Activated CD4-positive, alpha-beta T cell treated with anti-CD3 and anti-CD28 coated beads for 1 hour (primary cell): ENCODE measurements around the gene SLC18A3.

ENCODE experiments used
- DNase-seq: peaks from one replicate; pipeline ENCODE4 v3.0.0-alpha.2; 2020

The SLC18A3 gene

DNA sequence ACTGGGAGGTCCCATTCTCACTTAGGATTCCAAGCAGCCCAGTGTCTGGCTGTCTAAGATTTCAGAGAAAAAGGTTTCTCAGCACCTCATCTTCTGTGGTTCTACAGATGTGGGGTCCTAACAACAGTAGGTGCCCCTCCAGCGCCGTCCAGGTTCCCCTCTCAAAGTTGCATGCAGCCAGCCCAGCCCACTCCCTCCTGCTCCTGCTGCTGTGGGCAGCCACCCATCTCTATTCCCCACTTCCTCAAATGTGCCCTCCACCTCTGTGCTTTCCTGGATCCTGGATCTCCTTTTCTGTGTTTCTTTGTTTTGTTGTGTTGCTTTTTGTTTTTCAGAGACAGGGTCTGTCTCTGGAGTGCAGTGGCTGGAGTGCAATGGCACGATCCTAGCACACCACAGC lies 13.3 kb upstream of the SLC18A3 start:
- DNase-seq = no peak

DNA sequence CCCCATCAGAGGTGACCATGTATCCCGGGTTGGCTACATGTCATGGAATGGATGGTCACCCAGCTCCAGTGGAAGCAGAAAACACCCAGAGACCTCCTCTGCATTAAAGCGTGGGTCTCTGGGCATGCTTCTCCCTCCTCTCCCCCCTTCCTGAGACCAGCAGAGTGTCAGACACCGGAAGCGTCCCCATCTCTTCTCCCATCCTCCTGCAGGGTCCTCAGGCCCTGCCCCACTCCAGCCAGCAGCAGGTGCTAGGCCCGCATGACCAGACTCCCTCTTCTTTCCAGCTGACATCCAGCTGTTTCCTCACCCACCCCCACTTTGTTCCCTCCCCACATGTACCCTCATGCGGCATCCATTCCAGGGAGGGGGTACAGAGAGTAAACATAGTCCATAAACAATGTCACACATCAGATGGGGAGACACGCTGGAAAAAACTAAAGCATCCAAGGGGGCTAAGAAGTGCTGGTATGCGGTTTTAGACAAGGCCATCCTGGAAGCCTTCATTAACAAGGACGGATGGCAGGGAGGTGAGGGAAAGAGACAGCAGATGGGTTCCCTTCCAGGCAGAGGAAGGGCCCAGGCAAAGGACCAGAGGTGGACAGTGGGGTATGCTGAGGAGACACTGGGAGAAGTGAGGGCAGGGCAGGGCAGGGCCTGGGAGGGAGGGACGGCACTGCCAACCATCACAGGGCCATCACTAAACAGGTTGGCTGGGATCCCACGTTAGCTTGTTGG lies 12.5 kb upstream of the SLC18A3 start:
- DNase-seq = no peak

DNA sequence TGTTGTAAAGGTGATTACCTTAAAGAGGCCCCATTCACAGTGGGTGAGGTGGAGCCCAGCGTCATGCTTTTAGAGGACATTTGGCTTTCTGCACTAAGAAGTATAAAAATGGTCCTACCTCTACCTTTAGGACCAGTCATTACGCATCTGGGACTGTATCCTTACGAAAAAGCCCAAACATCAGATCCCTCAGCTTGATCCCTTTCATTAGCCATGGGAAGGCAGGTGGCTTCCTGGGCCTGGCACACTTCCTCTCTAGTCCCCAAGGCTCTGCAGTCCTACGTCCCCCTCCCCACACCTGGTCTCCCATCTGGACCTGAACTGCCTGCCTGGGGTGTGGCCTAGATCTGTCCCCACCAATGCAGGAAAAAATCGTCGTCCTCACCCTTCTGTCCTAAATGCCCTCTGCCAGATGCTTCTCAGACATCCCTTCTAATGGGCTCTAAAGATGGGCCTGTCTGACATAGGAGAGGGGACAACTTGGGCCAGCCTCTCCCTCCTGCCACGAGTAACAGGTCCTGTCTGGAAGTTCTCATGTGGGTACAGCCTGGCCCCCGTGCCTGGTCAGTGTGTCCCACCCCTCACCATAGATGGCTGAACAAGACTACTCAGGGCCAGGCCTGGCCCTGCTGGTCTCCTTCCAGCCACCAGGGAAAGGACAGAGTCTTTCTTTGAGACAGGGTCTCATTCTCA lies 11.8 kb upstream of the SLC18A3 start:
- DNase-seq = no peak

DNA sequence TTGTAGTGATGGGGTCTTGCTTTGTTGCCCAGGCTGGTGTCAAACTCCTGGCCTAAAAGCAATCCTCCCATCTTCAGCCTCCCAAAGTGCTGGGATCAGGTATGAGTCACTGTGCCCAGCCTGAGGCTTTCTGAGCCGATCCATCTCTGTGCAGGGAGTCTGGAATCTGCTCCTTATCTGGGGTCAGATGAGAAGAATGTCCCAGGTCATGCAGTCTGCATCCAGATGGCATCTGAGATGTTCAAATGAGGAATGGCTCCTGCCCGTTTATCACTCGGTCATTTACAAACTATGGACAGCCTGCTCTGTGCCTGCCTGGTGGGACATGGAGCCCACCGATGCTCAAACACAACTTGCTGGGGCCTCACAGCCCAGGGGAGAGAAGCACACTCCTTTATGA lies 11.1 kb upstream of the SLC18A3 start:
- DNase-seq = no peak

DNA sequence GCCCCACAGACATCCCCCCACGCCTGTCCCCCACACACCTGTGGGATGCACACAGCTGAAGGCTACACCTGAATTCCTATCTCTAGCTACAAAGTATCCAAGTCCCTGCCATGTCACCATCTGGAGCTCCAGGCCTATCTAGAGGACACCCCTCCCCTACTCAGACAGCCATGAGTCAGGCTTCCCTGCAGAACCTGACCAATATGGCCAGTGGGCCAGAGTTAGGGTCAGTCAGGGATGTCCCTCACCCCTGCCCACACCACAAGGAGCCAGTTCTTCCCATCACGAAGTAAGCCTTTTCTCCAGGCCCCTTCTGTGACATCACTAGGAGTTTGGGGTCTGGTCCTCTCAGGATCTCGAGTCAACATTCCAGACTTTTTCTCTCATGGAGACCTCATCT lies 10.6 kb upstream of the SLC18A3 start:
- no peak for DNase-seq

DNA sequence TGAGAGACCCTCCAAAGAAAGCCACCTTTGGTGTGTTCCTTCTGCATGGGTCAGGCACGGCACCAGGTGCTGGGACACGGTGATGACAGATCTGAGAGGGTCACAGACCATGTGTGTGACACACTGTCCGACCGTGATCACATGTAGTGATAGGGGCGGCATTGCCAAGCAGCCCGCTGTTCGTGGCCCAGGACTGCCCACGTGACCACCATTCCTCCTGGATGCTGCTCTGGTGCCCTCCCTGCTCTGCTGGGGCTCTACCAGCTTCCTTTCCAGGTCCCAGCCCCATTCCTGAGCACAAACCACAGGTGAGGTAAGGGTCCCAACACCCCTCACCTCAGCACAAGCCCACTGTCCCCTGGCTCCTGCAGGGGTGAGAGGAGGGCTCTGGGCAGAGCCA lies 10.1 kb upstream of the SLC18A3 start:
- no peak for DNase-seq

DNA sequence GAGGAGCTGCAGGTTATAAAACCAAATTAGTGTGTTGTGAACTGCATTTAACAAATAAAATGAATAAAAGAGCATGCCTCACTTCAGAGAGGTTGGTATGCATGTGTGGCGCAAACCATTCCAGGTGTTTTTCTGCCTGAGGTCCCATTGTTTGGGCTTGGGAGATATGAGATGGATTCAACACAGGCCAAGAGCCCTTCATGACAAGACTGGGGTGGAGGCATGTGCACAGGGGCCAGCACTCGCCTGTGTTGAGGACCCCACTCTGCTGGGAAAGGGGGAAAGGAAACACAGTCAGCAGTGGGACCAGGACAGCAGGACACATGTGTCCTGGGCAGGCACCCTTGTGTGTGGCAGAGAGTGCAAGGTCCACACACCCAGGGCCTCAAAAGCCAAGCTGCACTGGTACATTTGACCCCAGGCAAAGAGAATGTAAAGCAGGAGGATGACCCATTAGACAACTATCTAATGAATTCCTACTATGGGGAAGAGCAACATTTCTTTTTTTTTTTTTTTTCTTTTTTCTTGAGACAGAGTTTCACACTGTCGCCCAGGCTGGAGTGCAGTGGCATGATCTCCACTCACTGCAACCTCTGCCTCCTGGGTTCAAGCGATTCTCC lies 9.2 kb upstream of the SLC18A3 start:
- DNase-seq = no peak

DNA sequence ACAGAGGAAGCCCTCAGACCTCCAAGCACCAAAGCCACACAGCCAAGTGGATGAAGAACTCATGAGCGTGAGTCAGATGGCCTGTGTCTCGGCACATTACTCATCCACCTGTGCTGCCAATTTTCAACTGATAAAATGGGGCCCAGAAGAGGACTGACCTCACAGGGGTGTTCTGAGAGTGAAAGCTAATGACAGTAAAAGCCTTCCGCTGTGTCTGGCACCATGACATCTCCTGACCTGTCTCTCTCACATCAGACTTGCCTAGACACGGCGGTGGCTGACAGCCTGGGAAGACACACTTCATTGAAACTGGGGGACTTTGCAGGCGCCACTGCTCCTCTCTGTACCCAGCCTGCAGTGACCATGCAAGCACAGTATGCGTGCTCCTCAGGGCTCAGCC lies 8.3 kb upstream of the SLC18A3 start:
- peak; percentile 3 for DNase-seq

DNA sequence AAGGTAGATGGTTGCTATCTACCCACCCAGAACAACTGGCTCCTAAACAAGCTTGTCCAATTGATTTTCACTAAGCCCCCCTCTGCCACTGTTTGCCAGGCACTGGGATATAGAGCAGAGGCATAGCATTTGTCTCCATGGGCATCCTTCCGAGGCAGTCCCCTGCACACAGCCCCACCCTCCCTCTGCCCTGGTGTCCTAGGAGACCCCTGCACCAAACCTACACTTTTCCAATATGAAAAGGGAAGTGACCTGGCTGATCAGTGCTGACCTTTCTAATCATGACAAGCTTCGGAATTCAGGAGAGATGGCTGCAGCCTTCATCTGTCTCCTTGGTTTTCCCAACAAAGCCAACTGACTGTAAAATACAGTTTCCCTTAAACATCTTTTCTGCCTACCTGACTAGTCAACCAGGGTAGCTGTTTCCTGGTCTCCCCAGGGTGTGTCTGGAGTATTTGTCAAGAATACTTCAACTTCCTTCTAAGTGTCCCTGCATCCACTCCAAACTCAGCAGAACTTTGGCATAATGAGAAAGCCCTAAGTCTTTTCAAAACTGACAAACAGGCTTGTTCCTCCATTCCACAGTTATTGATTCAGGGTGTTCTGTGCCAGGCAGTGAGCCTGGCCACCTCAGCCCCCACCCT lies 7.6 kb upstream of the SLC18A3 start:
- no peak for DNase-seq

DNA sequence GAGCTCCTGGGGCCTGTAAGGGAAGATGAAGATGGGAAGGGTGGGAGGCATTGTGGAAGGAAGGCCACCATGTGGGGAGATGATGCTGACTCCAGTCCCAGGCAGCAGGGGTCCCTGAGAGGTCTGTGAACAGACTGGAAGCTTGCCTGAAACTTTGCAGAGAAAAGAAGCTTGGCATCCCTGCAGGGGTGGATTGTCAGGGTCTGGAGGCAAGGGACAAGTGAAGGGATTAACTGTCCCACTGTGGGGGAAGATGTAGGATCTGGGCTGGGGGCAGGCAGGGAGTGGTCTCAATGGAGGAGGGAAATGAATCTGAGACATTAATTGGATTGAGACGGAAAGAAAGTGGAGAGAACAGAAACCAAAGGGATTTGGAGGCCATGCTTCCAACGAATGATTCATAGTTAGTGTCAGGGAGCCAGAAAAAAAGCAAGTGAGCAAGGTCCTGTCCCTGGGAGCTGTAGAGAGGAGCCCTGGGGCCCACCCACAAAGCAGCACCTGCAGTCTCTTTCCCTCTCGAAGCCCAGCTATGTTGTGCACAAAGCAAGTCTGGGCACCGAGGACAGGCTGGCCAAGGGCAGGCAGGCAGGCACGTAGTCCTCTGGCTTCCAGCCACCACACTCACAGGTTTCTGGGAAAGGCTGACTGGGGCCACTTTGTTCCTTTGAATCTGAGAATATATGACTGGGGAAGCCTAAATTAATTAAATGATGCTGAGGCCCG lies 4.7 kb upstream of the SLC18A3 start:
- DNase-seq = no peak

DNA sequence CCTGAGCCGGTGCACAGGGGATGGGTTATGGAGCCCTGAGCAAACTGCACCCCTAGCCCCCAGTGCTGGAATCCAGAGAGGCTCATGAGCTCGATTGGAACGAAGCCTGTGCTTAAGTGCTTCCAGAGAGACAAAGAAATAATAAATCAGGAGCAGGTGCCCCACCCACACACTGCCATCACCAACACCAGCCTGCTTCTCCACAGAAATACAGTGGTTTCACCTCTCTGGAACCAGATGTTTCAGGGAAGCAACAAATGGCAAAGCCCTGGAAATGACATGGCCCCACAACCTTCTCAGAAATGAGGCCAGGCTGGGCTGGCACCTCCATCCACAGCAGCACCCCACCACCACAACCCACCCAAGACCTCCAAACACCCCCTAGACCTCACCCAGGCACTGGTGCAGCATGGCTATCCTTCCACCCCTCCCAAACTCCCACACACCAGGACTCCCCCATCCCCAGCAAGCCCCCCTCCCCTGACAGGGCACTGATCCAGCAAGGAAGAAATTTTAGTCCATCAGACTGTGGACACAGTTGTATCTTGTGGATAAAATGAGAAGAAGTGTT lies 4.1 kb upstream of the SLC18A3 start:
- no peak for DNase-seq

DNA sequence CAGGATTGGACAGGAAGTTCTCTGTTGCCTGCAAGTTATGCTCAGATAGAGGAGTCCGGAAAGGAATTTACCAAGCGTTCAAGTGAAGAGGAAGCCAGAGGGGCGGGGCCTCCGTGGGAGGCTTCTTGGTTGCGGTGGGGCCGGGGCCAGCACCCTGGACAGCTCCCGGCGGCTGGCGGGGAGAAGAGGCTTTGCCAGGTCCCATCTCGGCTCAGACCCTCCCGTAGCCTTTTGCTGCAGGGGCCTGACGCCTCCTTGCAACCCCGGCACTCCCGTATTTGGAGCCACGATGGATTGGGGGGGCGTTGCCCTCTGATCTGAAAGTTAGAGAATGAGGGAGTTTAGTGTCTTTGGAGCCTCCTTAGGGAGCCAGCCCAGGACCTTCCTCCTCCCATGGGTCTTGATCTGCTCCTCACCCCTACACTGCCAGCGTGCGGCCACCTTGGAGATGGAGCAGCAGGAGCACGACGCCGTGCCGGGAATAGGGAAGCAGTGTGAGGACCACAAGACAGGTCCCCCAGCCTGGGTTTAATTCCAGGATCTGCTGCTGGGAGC lies 3.1 kb upstream of the SLC18A3 start:
- DNase-seq = peak; percentile 30

DNA sequence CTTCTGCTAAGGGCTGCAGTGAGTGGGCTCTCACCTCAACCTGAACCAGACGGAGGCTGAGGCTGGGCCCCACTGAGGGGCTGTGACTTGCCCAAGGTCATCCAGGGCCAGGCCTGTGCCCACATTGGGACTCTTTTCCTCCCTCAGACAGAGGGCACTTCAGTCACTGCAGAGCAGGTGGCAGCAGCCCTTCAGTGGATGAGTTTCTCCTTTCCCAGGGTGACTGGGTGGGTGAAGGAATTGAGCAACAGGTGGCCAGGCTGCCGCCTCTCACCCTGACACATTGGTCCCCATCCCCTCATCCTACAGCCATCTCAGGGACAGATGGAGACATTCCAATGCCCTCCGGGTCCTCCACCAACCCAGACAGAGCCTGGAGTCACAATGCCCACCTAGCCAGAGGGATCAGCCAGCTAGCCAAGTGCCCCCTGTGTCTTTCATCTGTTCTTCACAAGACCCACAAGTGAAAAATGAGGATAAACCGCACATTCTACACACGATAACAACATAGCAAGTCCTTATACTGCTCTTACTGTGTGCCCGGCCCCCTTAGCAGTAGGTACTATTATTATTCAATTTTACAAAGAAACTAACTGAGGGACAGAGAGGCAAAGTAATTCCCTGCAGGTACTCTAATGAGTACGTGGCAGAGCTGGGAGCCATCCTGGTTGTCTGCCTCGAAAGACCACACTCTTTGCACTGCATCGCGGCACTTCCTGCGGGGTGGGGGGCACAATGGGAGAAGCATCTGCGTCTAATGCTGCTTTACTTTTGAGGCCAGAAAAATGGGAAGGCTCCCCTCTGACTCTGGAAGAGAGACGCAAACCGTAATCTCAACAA lies 1.7 kb upstream of the SLC18A3 start:
- DNase-seq = no peak

DNA sequence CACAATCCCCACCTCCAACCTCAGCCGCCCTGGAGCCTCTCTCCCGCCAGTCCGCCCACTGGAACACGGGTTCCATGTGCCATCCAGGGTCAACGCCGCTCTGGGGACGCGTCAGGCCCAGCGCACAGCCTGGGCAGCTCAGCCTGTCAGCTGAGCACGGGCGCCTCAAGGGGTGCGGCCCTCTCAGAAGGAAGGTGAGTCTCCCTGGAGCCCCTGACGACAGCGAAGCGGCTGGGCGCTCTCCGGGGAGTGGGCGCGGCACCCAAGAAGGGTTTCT lies 1.2 kb upstream of the SLC18A3 start:
- no peak for DNase-seq

DNA sequence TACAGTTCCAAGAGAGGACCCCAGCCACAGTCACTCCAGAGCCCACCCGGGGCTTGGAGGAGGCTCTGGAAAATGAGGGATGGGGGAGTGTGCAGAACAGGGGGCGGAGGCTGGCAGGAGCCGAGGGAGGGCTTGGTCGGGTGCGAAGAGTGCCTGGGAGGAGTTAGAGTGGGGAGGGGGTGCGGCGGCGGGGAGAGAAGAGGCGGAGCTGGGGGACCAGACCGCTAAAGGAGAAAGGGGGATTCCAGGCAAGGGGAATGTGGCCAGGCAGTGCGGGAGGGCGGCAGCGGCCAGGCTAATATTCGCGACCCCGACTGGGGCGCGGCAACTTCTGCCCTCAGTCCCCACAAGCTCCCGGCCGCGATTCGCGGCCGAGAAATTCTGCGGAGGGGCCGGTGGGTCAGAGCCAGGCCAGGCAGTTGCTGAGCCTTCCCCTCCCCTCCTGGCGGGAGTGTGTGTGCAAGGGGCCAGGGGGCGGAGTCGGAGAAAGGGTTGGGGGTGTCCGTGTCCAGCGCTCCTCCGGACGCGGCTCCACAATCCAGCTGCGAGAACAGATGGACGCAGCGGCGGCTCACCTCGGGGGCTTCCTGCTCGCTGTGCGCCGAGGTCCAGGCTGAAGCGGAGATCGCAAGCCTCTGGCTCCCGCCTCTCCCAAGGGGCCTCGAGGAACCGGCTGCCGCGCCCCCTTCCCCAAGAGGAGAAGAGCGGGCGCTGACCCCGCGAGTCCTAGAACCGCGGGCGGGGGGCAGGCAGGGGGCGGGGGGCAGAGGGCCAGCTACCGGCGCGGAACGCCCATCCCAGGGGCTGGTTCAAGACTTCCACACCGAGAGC lies 612 bp upstream of the SLC18A3 start:
- no peak for DNase-seq

DNA sequence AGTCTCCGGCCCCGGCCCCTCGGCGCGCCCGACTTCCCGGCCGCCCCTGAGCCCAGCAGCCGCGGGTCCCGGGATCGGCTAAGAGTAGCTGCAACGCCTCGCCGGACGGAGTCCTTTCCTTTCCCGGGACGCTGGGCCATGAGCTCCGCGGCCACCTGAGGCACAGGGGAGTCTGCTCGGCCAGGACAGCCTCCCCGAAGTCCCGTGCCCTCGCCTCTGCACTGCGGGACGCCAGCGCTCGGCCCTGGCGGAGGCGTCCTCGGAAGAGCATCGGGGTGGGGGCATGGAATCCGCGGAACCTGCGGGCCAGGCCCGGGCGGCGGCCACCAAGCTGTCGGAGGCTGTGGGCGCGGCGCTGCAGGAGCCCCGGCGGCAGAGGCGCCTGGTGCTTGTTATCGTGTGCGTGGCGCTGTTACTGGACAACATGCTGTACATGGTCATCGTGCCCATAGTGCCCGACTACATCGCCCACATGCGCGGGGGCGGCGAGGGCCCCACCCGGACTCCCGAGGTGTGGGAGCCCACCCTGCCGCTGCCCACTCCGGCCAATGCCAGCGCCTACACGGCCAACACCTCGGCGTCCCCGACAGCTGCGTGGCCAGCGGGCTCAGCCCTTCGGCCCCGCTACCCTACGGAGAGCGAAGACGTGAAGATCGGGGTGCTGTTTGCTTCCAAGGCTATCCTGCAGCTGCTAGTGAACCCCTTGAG lies 502 bp downstream of the SLC18A3 start:
- no peak for DNase-seq

DNA sequence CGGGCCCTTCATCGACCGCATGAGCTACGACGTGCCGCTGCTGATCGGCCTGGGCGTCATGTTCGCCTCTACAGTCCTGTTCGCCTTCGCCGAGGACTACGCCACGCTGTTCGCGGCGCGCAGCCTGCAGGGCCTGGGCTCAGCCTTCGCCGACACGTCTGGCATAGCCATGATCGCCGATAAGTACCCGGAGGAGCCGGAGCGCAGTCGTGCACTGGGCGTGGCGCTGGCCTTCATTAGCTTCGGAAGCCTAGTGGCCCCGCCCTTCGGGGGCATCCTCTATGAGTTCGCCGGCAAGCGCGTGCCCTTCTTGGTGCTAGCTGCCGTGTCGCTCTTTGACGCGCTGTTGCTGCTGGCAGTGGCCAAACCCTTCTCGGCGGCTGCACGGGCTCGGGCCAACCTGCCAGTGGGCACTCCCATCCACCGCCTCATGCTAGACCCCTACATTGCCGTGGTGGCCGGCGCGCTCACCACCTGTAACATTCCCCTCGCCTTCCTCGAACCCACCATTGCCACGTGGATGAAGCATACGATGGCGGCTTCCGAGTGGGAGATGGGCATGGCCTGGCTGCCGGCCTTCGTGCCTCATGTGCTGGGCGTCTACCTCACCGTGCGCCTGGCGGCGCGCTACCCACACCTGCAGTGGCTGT lies 1.2 kb downstream of the SLC18A3 start:
- no peak for DNase-seq

DNA sequence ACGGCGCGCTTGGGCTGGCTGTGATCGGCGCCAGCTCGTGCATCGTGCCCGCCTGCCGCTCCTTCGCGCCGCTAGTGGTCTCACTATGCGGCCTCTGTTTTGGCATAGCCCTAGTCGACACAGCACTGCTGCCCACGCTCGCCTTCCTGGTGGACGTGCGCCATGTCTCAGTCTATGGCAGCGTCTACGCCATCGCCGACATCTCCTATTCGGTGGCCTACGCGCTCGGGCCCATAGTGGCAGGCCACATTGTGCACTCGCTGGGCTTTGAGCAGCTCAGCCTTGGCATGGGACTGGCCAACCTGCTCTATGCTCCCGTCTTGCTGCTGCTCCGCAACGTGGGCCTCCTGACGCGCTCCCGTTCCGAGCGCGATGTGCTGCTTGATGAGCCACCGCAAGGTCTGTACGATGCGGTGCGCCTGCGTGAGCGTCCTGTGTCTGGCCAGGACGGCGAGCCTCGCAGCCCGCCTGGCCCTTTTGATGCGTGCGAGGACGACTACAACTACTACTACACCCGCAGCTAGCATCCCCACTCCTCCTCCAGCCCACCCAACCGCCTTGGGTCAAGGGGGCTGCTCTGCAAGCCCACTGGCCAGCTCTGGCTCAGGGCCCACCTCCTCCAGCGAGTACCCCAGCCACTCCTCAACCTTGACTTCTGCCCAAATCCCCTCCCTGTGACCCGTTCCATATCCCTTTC lies 1.9 kb downstream of the SLC18A3 start:
- no peak for DNase-seq
